HCT116 (cell line): ENCODE data around the gene PLEKHM3. TPM values are rescaled to one million over a fixed set of nuclear protein-coding genes. Genes with fewer than 3 reads are reported as not detected.
A peak's percentile ranks its signal among the peaks of the same experiment; 100 is the strongest.

Experiments used
- ATAC-seq: fragments of 200-7000 bp; cut with Tn5 transposase; 2 replicates; pipeline ENCODE4 v1.9.1; 2020; ENCODE audit warnings: mild to moderate bottlenecking, moderate library complexity
- BruUV-seq: library from RNA; stranded (reverse); fragments of 400-500 nt; replicated peaks from 2 replicates; lab custom pipeline; 2021; lab: Mats Ljungman, UMichigan
- CTCF ChIA-PET: fragments of 300-600 bp; sonication (Branson Sonifier 250); formaldehyde crosslinking; loops from one replicate; lab custom pipeline; 2021; ENCODE audit warnings: antibody characterized with exemption; lab: Charles Lee
- POLR2A ChIA-PET: fragments of 300-600, 350-600 bp; sonication (Branson Sonifier 250); formaldehyde crosslinking; loops from one replicate; lab custom pipeline; 2021; ENCODE audit warnings: antibody characterized with exemption; lab: Charles Lee
- RAD21 ChIA-PET, 2 experiments: fragments of 300-600 bp; sonication (Branson Sonifier 250); formaldehyde crosslinking; loops; one replicate each; lab custom pipeline; 2023; ENCODE audit warnings: low total read pairs in 2 of 2; ENCODE audit not compliant: uncharacterized antibody in 2 of 2, unreplicated experiment in 2 of 2, low non-redundant PET in 1 of 2; lab: Charles Lee
- DNase-seq: peaks from one replicate; pipeline ENCODE4 v3.0.0-alpha.2; 2010; ENCODE audit warnings: low read depth, low spot score
- H2AFZ ChIP-seq: fragments of 200-600 bp; shearing (Covaris generic), sonication (generic); 2 replicates; pipeline ENCODE4 v1.6.1; 2017; ENCODE audit warnings: low read depth, mixed run types, mixed read lengths, antibody characterized with exemption, low read length; ENCODE audit not compliant: poor library complexity, severe bottlenecking
- H3K27ac ChIP-seq: 2 replicates; pipeline ENCODE4 v1.5.1; 2012; ENCODE audit warnings: low read depth, low read length
- H3K27me3 ChIP-seq: fragments of 200-600 bp; sonication (generic); 2 replicates; pipeline ENCODE4 v1.6.1; 2016; ENCODE audit warnings: mixed run types, low read length, mixed read lengths; ENCODE audit not compliant: insufficient read depth
- H3K36me3 ChIP-seq, 2 experiments: fragments of 200-500 bp in 1 of 2; fragments of 200-600 bp in 1 of 2; sonication (Bioruptor generic) in 1 of 2; sonication (generic) in 1 of 2; 2 replicates each; pipeline versions ENCODE4 v1.5.1 to v1.6.1; 2014 to 2016; ENCODE audit warnings: low read length in 2 of 2, inconsistent platforms in 1 of 2, mixed read lengths in 1 of 2, mixed run types in 1 of 2; ENCODE audit not compliant: insufficient read depth in 2 of 2, control insufficient read depth in 1 of 2
- H3K4me1 ChIP-seq, 2 experiments: fragments of 200-600 bp in 1 of 2; sonication (generic) in 1 of 2; 2 replicates each; pipeline versions ENCODE4 v1.5.1 to v1.6.1; 2012 to 2017; ENCODE audit warnings: low read length in 2 of 2, inconsistent platforms in 1 of 2, mild to moderate bottlenecking in 1 of 2, mixed read lengths in 1 of 2, mixed run types in 1 of 2, moderate library complexity in 1 of 2; ENCODE audit not compliant: insufficient read depth in 2 of 2, control insufficient read depth in 1 of 2
- H3K4me2 ChIP-seq: fragments of 200-600 bp; sonication (generic); 2 replicates; pipeline ENCODE4 v1.6.1; 2017; ENCODE audit warnings: mixed run types, low read length, mixed read lengths
- H3K4me3 ChIP-seq, 2 experiments: fragments of 200-600 bp in 1 of 2; sonication (generic) in 1 of 2; replicated peaks in 1 of 2; 2 replicates each; pipeline ENCODE4 v1.5.1; 2011 to 2016; ENCODE audit warnings: low read length in 2 of 2, control low read depth in 1 of 2, low read depth in 1 of 2, mild to moderate bottlenecking in 1 of 2, mixed read lengths in 1 of 2, mixed run types in 1 of 2
- H3K79me2 ChIP-seq: fragments of 200-600 bp; sonication (generic); 2 replicates; pipeline ENCODE4 v1.6.1; 2017; ENCODE audit warnings: mild to moderate bottlenecking, mixed run types, low read length, moderate library complexity, mixed read lengths; ENCODE audit not compliant: insufficient read depth
- H3K9ac ChIP-seq: fragments of 200-600 bp; sonication (generic); 2 replicates; pipeline ENCODE4 v1.6.1; 2016; ENCODE audit warnings: low read length, mixed read lengths
- H3K9me2 ChIP-seq: fragments of 200-600 bp; sonication (generic), shearing (Covaris generic); 2 replicates; pipeline ENCODE4 v1.6.1; 2017; ENCODE audit warnings: mixed run types, mild to moderate bottlenecking, moderate library complexity; ENCODE audit not compliant: insufficient read depth
- H3K9me3 ChIP-seq, 2 experiments: fragments of 200-500 bp in 1 of 2; fragments of 200-600 bp in 1 of 2; sonication (Bioruptor generic) in 1 of 2; sonication (generic) in 1 of 2; 2 replicates each; pipeline ENCODE4 v1.6.1; 2014 to 2017; ENCODE audit warnings: low read length in 2 of 2, mixed read lengths in 2 of 2, inconsistent platforms in 1 of 2, low read depth in 1 of 2, mild to moderate bottlenecking in 1 of 2, mixed run types in 1 of 2, moderate library complexity in 1 of 2; ENCODE audit not compliant: control insufficient read depth in 1 of 2, insufficient read depth in 1 of 2
- H4K20me1 ChIP-seq: fragments of 200-600 bp; sonication (generic), shearing (Covaris generic); 2 replicates; pipeline ENCODE4 v1.6.1; 2017; ENCODE audit warnings: mixed run types, mild to moderate bottlenecking, moderate library complexity; ENCODE audit not compliant: insufficient read depth
- CBX3 ChIP-seq: IDR thresholded peaks from 2 replicates; pipeline ENCODE4 v1.6.1; 2012; ENCODE audit warnings: low read depth
- CEBPB ChIP-seq: IDR thresholded peaks from 2 replicates; pipeline ENCODE4 v1.6.1; 2012; ENCODE audit warnings: low read depth
- CTCF ChIP-seq, 3 experiments: fragments of 200-600 bp in 1 of 3; sonication (generic) in 1 of 3; IDR thresholded peaks in 2 of 3; conservative IDR thresholded peaks in 1 of 3; 2 replicates each; pipeline ENCODE4 v1.5.1; 2012 to 2017; ENCODE audit warnings: low read depth in 2 of 3, low read length in 2 of 3, antibody characterized with exemption in 1 of 3, borderline replicate concordance in 1 of 3, control low read depth in 1 of 3, mild to moderate bottlenecking in 1 of 3, mixed read lengths in 1 of 3, mixed run types in 1 of 3, moderate library complexity in 1 of 3; ENCODE audit not compliant: insufficient read depth in 1 of 3
- EGR1 ChIP-seq: IDR thresholded peaks from 2 replicates; pipeline ENCODE4 v1.6.1; 2012; ENCODE audit warnings: low read depth
- ELF1 ChIP-seq: IDR thresholded peaks from 2 replicates; pipeline ENCODE4 v1.6.1; 2012; ENCODE audit warnings: low read depth, borderline replicate concordance
- EZH2 ChIP-seq: fragments of 200-600 bp; sonication (generic); IDR thresholded peaks from 2 replicates; pipeline ENCODE4 v1.6.1; 2017; ENCODE audit warnings: antibody characterized with exemption, mixed run types
- POLR2A ChIP-seq: IDR thresholded peaks from 2 replicates; pipeline ENCODE4 v1.7.0; 2011; ENCODE audit warnings: borderline replicate concordance; ENCODE audit not compliant: insufficient read depth, insufficient read length; ENCODE audit errors: extremely low read depth
- POLR2AphosphoS5 ChIP-seq: IDR thresholded peaks from 2 replicates; pipeline ENCODE4 v1.6.1; 2011; ENCODE audit warnings: mild to moderate bottlenecking, low read depth, low read length, moderate library complexity
- RAD21 ChIP-seq: IDR thresholded peaks from 2 replicates; pipeline ENCODE4 v1.6.1; 2012; ENCODE audit warnings: low read depth, mild to moderate bottlenecking
- SIN3A ChIP-seq: IDR thresholded peaks from 2 replicates; pipeline ENCODE4 v1.6.1; 2012; ENCODE audit warnings: low read depth
- SP1 ChIP-seq: IDR thresholded peaks from 2 replicates; pipeline ENCODE4 v1.6.1; 2012; ENCODE audit warnings: low read depth
- SRF ChIP-seq: IDR thresholded peaks from 2 replicates; pipeline ENCODE4 v1.6.1; 2012; ENCODE audit warnings: low read depth
- TCF7L2 ChIP-seq: IDR thresholded peaks from 2 replicates; pipeline ENCODE4 v1.7.0; 2011; ENCODE audit warnings: borderline replicate concordance, inconsistent platforms; ENCODE audit not compliant: insufficient read depth, insufficient read length; ENCODE audit errors: extremely low read depth
- YY1 ChIP-seq: IDR thresholded peaks from 2 replicates; pipeline ENCODE4 v1.6.1; 2011; ENCODE audit warnings: low read length, low read depth, moderate library complexity, mild to moderate bottlenecking; ENCODE audit not compliant: insufficient replicate concordance; ENCODE audit errors: extremely low read depth
- ZBTB33 ChIP-seq: IDR thresholded peaks from 2 replicates; pipeline ENCODE4 v1.6.1; 2011; ENCODE audit warnings: mild to moderate bottlenecking, low read length, moderate library complexity; ENCODE audit not compliant: insufficient replicate concordance; ENCODE audit errors: extremely low read depth
- ZFX ChIP-seq: fragments of 450-650 bp; IDR thresholded peaks from 2 replicates; pipeline ENCODE4 v1.6.1; 2017
- intact Hi-C: fragments of 100-400 bp; cut with micrococcal nuclease; formaldehyde crosslinking; loops from 2 replicates; pipeline ENCODE4 v1.10.0; 2022
- total RNA-seq: library from RNA; stranded (reverse); gene quantifications from one replicate; pipeline ENCODE4 v1.2.1, GENCODE V29; 2021; ENCODE audit not compliant: unreplicated experiment

Gene PLEKHM3
- total RNA-seq, 1 experiment from 2014 or later: 6.3 TPM

- no peak for TF ChIP-seq ZBTB33
- no peak for TF ChIP-seq EZH2
- TF ChIP-seq POLR2AphosphoS5: no peak
- TF ChIP-seq CEBPB: no peak
Observed at GRCh38 chr2:207819839-207820784, 205.2 kb downstream of the PLEKHM3 start (continued).

- no peak overlapping the region for H3K9ac ChIP-seq
- no peaks in the 10 kb centered on the region for H3K27me3 ChIP-seq
- ChIA-PET CTCF (no interaction called here), RAD21 (interaction anchor here in 1 of 2 experiments (1.2 kb wide), 1 partner anchor 8 kb away, joined by 3 read pairs; no protein-coding TSS in a partner anchor), POLR2A (no interaction called here)
- H3K79me2 ChIP-seq: no peaks in the 10 kb centered on the region
- intact Hi-C loops: no loop called here
- no TSS peak for BruUV-seq
- H3K4me2 ChIP-seq: peak overlapping the region; percentile 62
- H4K20me1 ChIP-seq: no peaks in the 10 kb centered on the region
- no peaks in the 10 kb centered on the region for H3K9me3 ChIP-seq
- H3K9me2 ChIP-seq: no peaks in the 10 kb centered on the region
- no peak for DNase-seq
- no peak for ATAC-seq
- H3K27ac ChIP-seq: no peak overlapping the region
- no peak overlapping the region for H2AFZ ChIP-seq
- H3K36me3 ChIP-seq: no peaks in the 10 kb centered on the region
- peaks cover 8 to 16% of the 10 kb centered on the region in 2 experiments for H3K4me1 ChIP-seq
- H3K4me3 ChIP-seq: no peak overlapping the region
- TF ChIP-seq SIN3A (no peak), EZH2 (no peak), POLR2A (no peak), EGR1 (no peak), ZFX (no peak), RAD21 (no peak), CTCF (IDR thresholded peaks at IDR 0.05 in 2 of 3, conservative IDR thresholded peaks at IDR 0.05 in 1 of 3; ENCODE audit: borderline replicate concordance in 1 of 3, insufficient read depth in 1 of 3, low read depth in 2 of 3, low read length in 2 of 3) (no peak), SRF (no peak), ZBTB33 (no peak), ELF1 (no peak), SP1 (no peak), TCF7L2 (no peak), YY1 (no peak), CBX3 (no peak)
Observed at GRCh38 chr2:207819021-207819797, 206.1 kb downstream of the PLEKHM3 start.
